Measurements from ENCODE around the gene PTPN1. TPM values are rescaled to one million over a fixed set of nuclear protein-coding genes. Genes with fewer than 3 reads are reported as not detected.

Gene PTPN1
- total and polyA plus RNA-seq, 2 experiments from 2014 or later, result 16.9 to 26.4 TPM

DNA sequence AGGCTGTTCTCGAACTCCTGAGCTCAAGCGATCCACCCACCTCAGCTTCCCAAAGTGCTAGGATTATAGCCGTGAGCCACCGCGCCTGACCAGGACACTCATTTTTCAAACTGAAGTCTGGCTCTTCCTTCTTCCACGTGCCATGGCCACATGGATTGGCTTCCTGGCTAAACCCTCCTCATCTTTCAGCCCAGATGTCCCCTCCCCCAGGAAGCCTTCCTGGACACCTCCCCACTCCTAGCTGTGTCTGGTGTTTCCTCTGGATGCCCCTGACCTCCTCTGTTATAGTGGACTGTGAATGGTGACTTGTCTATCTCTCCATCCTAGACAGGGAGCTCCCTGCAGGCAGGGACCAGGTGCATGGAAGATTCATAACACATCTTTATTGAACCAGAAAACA, 124.0 kb downstream of the PTPN1 start:
- H3K27ac ChIP-seq (ENCODE audit: low read depth), result no peak overlapping the region
- Mint-ChIP-seq H3K27me3 (ENCODE audit: insufficient read depth, low read depth, poor library complexity) (peaks cover 22% of the 10 kb centered on the region), H3K4me3 (no peak overlapping the region), H3K36me3 (ENCODE audit: low read depth) (no peaks in the 10 kb centered on the region; the same call in 2 of the 3 replicates), H3K27ac (no peak overlapping the region), H3K9me3 (no peaks in the 10 kb centered on the region), H3K4me1 (peaks cover 33% of the 10 kb centered on the region)
- TF ChIP-seq STAT1 (IDR thresholded peaks at IDR 0.05; ENCODE audit: unreplicated experiment) (no peak), CREB1 (CRISPR knock-in tag; IDR thresholded peaks at IDR 0.05; ENCODE audit: low read depth) (no peak), EZH2 (IDR thresholded peaks at IDR 0.05; ENCODE audit: low read depth, unreplicated experiment) (no peak), ZNF331 (CRISPR knock-in tag; IDR thresholded peaks at IDR 0.05; ENCODE audit: low read depth) (no peak), ZNF114 (CRISPR knock-in tag; IDR thresholded peaks at IDR 0.05) (no peak), JUNB (IDR thresholded peaks at IDR 0.05; ENCODE audit: unreplicated experiment) (no peak), POLR2AphosphoS5 (IDR thresholded peaks at IDR 0.05; ENCODE audit: low read depth) (no peak), NANOG (IDR thresholded peaks at IDR 0.05; ENCODE audit: borderline replicate concordance) (no peak), EZH2phosphoT487 (IDR thresholded peaks at IDR 0.05; ENCODE audit: unreplicated experiment) (no peak)
- TF ChIP-seq, protein P1, sequence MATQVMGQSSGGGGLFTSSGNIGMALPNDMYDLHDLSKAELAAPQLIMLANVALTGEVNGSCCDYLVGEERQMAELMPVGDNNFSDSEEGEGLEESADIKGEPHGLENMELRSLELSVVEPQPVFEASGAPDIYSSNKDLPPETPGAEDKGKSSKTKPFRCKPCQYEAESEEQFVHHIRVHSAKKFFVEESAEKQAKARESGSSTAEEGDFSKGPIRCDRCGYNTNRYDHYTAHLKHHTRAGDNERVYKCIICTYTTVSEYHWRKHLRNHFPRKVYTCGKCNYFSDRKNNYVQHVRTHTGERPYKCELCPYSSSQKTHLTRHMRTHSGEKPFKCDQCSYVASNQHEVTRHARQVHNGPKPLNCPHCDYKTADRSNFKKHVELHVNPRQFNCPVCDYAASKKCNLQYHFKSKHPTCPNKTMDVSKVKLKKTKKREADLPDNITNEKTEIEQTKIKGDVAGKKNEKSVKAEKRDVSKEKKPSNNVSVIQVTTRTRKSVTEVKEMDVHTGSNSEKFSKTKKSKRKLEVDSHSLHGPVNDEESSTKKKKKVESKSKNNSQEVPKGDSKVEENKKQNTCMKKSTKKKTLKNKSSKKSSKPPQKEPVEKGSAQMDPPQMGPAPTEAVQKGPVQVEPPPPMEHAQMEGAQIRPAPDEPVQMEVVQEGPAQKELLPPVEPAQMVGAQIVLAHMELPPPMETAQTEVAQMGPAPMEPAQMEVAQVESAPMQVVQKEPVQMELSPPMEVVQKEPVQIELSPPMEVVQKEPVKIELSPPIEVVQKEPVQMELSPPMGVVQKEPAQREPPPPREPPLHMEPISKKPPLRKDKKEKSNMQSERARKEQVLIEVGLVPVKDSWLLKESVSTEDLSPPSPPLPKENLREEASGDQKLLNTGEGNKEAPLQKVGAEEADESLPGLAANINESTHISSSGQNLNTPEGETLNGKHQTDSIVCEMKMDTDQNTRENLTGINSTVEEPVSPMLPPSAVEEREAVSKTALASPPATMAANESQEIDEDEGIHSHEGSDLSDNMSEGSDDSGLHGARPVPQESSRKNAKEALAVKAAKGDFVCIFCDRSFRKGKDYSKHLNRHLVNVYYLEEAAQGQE (IDR thresholded peaks at IDR 0.05; ENCODE audit: unreplicated experiment), result no peak
- TF ChIP-seq, protein P2, sequence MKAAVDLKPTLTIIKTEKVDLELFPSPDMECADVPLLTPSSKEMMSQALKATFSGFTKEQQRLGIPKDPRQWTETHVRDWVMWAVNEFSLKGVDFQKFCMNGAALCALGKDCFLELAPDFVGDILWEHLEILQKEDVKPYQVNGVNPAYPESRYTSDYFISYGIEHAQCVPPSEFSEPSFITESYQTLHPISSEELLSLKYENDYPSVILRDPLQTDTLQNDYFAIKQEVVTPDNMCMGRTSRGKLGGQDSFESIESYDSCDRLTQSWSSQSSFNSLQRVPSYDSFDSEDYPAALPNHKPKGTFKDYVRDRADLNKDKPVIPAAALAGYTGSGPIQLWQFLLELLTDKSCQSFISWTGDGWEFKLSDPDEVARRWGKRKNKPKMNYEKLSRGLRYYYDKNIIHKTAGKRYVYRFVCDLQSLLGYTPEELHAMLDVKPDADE (IDR thresholded peaks at IDR 0.05), result no peak
- TF ChIP-seq, protein P3, sequence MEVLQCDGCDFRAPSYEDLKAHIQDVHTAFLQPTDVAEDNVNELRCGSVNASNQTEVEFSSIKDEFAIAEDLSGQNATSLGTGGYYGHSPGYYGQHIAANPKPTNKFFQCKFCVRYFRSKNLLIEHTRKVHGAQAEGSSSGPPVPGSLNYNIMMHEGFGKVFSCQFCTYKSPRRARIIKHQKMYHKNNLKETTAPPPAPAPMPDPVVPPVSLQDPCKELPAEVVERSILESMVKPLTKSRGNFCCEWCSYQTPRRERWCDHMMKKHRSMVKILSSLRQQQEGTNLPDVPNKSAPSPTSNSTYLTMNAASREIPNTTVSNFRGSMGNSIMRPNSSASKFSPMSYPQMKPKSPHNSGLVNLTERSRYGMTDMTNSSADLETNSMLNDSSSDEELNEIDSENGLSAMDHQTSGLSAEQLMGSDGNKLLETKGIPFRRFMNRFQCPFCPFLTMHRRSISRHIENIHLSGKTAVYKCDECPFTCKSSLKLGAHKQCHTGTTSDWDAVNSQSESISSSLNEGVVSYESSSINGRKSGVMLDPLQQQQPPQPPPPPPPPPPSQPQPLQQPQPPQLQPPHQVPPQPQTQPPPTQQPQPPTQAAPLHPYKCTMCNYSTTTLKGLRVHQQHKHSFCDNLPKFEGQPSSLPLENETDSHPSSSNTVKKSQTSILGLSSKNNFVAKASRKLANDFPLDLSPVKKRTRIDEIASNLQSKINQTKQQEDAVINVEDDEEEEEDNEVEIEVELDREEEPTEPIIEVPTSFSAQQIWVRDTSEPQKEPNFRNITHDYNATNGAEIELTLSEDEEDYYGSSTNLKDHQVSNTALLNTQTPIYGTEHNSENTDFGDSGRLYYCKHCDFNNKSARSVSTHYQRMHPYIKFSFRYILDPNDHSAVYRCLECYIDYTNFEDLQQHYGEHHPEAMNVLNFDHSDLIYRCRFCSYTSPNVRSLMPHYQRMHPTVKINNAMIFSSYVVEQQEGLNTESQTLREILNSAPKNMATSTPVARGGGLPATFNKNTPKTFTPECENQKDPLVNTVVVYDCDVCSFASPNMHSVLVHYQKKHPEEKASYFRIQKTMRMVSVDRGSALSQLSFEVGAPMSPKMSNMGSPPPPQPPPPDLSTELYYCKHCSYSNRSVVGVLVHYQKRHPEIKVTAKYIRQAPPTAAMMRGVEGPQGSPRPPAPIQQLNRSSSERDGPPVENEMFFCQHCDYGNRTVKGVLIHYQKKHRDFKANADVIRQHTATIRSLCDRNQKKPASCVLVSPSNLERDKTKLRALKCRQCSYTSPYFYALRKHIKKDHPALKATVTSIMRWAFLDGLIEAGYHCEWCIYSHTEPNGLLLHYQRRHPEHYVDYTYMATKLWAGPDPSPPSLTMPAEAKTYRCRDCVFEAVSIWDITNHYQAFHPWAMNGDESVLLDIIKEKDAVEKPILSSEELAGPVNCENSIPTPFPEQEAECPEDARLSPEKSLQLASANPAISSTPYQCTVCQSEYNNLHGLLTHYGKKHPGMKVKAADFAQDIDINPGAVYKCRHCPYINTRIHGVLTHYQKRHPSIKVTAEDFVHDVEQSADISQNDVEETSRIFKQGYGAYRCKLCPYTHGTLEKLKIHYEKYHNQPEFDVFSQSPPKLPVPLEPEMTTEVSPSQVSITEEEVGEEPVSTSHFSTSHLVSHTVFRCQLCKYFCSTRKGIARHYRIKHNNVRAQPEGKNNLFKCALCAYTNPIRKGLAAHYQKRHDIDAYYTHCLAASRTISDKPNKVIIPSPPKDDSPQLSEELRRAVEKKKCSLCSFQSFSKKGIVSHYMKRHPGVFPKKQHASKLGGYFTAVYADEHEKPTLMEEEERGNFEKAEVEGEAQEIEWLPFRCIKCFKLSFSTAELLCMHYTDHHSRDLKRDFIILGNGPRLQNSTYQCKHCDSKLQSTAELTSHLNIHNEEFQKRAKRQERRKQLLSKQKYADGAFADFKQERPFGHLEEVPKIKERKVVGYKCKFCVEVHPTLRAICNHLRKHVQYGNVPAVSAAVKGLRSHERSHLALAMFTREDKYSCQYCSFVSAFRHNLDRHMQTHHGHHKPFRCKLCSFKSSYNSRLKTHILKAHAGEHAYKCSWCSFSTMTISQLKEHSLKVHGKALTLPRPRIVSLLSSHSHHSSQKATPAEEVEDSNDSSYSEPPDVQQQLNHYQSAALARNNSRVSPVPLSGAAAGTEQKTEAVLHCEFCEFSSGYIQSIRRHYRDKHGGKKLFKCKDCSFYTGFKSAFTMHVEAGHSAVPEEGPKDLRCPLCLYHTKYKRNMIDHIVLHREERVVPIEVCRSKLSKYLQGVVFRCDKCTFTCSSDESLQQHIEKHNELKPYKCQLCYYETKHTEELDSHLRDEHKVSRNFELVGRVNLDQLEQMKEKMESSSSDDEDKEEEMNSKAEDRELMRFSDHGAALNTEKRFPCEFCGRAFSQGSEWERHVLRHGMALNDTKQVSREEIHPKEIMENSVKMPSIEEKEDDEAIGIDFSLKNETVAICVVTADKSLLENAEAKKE (CRISPR knock-in tag; IDR thresholded peaks at IDR 0.05), result no peak
- TF ChIP-seq, protein P4, sequence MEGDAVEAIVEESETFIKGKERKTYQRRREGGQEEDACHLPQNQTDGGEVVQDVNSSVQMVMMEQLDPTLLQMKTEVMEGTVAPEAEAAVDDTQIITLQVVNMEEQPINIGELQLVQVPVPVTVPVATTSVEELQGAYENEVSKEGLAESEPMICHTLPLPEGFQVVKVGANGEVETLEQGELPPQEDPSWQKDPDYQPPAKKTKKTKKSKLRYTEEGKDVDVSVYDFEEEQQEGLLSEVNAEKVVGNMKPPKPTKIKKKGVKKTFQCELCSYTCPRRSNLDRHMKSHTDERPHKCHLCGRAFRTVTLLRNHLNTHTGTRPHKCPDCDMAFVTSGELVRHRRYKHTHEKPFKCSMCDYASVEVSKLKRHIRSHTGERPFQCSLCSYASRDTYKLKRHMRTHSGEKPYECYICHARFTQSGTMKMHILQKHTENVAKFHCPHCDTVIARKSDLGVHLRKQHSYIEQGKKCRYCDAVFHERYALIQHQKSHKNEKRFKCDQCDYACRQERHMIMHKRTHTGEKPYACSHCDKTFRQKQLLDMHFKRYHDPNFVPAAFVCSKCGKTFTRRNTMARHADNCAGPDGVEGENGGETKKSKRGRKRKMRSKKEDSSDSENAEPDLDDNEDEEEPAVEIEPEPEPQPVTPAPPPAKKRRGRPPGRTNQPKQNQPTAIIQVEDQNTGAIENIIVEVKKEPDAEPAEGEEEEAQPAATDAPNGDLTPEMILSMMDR (conservative IDR thresholded peaks at IDR 0.05; ENCODE audit: low read depth in 2 of 2), result no peak
- DNase-seq (ENCODE audit: low spot score) (no peak), ATAC-seq (no peak)
- H3K4me2 ChIP-seq, result no peak overlapping the region
- peaks cover 22% of the 10 kb centered on the region for H3K4me1 ChIP-seq (ENCODE audit: insufficient read depth)
- no peaks in the 10 kb centered on the region for H3K36me3 ChIP-seq (ENCODE audit: insufficient read depth)
- H2AFZ ChIP-seq, result no peak overlapping the region
- peaks cover 5% of the 10 kb centered on the region; the same call in 1 of the 2 replicates for H3F3A ChIP-seq (replicated peaks; ENCODE audit: low read depth)
- no peaks in the 10 kb centered on the region for H3K27me3 ChIP-seq (ENCODE audit: insufficient read depth)
- H3K4me3 ChIP-seq, result no peak overlapping the region
- no peaks in the 10 kb centered on the region for H4K20me1 ChIP-seq (replicated peaks; ENCODE audit: insufficient read depth)
- no peaks in the 10 kb centered on the region for H3K79me2 ChIP-seq (replicated peaks; ENCODE audit: insufficient read depth)
- no peaks in the 10 kb centered on the region for H3K9me2 ChIP-seq (ENCODE audit: insufficient read depth)

Data from GM23338 (cell line).